Measurements from ENCODE around the gene RNASEH2B.

Gene RNASEH2B

DNA sequence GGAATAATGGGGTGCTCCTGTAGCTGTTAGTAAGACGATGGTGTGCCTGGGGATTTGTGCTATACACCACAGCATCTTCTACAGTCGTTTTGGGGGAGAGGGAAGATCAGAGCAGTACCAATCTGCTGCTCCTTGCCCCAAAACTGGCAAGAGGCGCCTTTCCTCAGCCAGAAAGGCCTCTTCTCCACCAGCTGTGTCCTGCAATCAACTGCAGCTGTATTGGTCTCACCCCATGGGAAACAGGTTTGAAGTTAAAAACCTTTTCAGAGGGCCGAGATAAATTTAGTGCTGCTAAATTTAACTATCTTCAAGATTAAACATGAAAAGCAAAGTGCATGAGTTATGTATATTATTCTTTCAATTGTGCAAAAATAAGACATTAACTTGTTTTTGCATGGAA is 1.2 kb upstream of the RNASEH2B start:
- no peak for DNase-seq

DNA sequence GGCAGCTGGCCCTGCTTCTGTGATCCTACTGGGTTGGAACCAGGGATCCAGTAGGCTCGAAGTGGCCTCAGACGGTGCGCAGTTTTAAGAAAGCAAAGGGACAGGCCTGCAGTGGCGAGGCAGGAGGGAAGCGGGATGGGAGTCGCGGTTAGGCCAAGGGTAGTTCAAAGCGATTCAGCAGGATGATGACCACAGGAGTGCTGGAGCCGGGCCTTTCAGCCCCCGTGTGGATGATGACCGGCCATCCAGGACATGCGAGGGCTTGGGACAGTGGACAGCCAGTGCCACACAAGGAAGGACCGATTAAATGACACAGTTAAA is 854 bp downstream of the RNASEH2B start:
- no peak for DNase-seq

DNA sequence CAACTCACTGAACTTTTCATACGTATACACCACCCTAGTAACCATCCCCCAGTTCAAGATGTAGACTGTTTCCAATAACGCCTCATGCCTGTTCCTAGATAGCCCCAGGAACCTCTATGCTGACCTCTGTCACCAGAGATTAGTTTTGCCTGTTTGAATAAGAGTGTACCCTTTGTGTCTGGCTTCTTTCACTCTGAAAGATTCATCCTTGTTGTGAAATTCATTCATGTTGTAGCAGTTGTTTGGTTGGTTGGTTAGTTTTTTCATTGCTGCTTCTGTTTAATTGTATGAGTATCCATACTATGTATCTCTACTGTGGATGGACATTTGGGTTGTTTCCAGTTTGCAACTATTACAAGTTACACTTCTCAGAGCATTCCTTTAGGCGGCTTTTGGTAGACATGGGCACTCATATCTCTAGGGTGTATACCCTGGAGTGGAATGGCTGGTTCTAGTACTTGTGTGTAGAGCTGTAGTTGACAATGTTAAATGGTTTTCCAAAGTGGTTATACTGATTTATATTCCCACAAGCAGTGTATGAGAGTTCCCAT is 1.6 kb downstream of the RNASEH2B start:
- DNase-seq, result no peak

DNA sequence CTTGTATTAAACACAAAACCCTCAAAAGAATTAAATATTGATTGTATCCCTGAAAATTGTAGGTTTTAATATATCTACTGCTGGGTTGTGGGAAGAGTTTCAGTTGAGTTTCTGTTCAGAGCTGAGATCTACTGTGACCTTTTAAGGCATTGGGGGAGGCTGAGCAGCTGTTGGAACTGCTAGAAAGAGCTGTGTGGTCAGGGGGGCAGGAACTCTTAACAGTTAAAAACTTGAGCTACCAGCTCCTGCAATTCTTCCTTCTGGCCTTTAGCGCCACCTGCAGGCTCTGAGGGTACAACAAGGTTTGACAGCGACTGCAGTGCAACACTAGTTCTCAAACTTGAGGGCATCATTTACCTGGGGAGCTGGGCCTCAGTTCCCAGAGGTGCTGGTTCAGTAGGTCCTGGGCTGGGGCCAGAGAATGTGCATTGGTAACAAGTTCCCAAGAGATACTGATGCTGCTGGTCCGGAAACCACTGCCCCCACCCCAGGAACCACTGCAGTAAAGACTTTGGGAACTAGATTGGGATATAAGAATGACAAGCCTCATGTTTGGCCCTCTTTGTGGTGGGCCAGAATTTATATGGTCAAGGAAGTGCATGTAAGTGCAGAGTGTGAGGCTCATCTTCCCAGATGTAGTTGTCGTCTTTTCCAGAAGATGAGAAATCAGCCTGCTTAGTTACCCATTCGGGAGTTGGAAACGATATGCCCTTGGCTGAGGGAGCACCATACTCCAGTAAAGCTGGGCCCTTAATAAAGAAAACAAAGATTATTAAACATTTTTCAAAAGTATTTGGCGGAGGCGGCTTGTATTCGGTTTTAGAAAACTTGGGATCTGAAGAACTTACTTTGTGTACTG is 2.6 kb downstream of the RNASEH2B start:
- DNase-seq, result no peak

DNA sequence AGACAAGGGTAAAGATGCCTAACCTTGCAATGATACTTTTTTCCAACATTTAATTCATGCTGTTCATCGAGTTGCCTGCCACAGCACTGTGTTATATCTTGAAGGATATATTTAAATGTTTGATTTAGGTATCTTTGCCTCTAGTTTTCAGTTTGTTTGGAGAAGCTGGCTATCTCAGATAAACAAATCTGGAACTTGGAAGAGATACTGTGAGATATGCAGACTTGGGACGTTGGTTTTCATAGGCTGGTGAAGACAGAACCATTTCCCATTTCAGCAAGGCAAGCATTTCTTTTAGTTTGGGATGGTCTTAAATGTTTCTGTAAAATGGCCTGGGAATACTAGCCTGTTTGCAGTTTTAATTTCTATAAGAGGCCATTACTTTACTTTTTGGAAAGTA is 3.3 kb downstream of the RNASEH2B start:
- no peak for DNase-seq

DNA sequence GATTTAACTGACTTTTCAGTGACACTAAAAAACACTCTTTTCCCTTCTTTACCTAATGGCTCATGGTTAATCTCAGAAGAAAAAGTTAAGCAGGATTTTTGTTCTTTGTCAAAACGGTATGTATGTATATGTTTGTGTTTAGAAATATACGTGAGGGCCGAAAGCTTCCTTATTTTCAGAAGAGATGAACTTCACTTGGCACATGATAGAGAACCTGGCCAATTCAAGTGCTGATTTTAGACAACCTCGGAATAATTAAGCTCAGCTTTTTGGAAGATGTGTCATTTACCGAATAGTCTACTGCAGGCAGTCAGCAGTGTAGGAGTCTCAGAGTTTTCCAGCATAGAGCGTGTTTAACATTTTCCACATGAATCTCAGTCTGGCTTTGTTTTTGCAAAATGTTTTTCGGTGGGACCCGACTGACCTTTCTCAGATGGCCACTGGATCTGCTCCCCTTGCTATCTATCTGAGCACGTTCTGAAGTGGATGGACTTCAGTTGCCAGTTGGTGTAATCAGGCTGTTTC is 4.6 kb downstream of the RNASEH2B start:
- no peak for DNase-seq

DNA sequence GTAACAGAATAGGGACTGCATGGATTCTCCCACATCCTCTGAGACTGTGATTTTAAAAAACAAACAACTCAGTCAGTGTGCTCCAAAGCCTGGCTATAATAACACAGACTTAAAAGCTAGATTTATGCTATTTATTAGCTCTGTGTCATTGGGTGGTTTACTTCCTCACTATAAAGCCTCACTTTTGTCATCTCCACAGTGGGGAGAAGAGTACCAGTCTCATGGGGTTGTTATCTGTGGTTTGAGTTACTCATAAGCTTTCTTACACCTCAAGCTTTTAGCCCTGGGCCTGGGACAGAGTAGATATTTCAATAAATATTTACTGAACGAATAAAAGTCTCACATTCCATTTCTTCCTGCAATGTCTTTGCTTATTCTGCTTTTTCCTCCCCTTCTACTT is 5.3 kb downstream of the RNASEH2B start:
- no peak for DNase-seq

DNA sequence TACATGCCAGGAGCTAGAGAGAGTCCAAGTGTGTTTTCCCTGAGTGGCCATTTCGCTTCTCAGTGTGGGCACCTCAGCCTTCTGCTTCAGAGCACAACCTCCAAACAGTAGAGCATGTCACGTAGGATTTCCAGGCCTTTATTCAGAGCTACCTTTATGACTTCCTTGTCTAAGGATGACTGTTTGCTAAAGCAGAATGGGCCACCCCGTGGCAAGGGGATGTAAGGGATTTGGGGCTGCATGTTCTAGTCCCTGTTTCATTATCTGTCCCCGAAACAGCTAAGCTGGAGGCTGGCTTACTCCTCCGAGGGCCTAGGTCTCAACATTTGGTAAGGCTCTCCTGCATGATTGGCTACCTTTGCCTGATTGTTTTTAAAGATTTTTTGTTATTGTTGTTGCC is 6.0 kb downstream of the RNASEH2B start:
- no peak for DNase-seq

DNA sequence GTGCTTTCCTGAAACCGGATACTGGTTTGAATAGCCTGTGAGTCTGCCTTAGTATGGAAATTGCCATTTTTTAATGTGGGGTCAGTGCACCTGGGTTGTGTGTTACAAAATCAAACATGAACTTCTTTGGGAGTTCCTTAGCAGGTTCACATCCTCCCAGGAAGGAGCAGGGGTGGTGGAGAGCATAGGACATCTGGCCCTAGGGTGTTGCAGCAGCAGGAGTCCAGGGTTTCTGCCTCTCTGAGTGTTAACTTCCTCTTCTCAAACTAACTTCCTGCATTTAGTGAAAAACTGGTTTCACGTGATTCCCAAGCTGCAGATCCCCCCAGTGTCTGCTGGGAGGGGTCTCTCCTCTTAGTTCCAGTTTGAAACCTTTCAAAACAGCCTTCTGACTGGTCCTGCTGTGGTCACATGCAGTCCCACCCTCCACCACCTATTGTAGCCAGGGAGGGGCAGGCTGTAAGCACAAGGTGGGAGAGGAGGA is 7.2 kb downstream of the RNASEH2B start:
- DNase-seq, result no peak

DNA sequence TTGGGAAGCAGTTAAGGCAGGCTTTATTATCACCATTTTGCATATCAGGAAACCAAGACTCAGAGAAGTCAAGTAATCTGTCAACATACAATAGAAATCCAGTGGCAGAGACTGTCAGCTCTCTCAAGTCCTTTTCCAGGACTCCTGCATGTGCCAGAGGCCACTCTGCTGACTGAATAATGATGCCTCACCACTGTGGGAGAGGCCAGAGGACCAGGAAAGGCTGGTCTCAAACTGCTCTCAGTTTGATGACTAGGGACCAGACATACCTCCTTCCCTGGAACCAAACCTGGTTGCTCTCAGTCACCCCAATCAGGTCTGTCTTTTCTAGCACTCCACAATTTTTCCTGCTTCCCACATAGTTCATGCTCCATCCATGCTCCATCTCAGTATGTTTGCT is 8.0 kb downstream of the RNASEH2B start:
- no peak for DNase-seq

DNA sequence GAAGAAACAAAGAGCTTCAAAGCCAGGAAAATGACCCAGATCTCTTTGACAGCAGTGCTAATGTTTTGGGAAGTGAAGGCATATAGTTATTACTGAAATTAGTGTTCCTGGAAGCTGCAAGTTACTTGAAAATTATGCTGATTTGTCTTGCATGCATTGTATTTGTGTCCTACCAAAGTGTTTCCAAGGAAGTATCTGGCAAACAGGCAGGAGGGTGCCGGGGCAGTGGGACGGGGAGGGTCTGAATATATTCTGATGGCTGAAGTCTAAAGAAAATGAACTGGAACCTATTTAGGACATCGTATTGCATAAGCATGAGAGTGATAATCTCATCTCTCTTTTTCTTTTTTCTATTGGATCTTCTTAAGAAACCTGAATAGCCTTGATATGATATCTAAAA is 9.0 kb downstream of the RNASEH2B start:
- DNase-seq, result no peak

DNA sequence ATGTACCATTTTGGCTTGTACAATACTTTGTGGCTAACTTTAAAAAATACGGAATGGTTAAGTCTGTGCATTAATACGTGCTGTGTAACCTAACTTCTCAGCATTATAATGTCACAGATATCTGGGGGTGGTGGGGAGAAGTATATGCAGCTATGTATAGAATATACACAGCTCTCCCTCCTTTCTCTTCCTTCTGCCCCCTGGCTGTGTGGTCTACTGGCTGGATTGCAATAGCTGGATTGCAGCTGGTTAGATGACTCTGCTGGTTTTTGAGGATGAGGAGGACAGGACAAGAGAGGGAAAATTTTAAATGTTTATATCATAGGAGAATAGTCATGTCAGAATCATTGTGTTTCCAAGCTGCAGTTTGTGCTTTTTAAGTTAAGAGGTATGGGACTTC is 9.7 kb downstream of the RNASEH2B start:
- DNase-seq, result no peak

DNA sequence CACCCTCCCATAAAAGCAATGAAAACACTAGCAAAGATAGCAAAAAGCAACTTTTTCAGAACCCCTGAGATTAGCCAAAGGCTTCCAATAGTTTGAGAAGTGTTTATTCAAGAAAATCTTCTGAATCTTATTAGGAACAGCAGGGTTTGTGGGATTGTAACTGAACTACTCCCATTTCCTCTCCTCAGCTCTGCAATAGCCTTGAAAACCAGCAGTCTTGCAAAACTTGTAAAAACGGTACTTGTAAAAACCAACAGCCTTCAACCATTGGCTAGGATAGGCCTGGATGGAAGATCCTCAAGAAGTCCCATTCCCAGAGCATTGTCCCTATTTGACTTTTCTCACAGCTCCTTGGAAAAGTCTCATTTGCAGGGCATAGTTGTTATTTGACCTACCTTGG is 12.1 kb downstream of the RNASEH2B start:
- DNase-seq, result no peak

DNA sequence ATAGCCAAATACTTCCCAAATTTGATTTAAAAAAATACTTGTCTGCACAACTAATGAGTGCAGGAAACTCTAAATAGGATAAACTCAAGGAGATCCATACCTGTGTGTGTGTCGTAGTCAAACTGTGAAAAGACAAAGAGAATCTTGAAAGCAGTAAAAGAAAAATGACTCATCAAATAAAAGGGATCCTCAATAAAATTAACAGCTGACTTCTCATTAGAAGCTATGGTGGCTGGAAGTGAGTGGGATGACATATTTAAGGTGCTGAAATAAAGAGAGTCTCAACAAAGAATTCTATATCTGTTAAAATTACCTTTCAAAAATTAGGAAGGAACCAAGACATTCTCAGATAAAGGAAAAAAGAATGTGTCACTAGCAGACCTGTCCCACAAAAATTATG is 13.7 kb downstream of the RNASEH2B start:
- DNase-seq, result no peak

DNA sequence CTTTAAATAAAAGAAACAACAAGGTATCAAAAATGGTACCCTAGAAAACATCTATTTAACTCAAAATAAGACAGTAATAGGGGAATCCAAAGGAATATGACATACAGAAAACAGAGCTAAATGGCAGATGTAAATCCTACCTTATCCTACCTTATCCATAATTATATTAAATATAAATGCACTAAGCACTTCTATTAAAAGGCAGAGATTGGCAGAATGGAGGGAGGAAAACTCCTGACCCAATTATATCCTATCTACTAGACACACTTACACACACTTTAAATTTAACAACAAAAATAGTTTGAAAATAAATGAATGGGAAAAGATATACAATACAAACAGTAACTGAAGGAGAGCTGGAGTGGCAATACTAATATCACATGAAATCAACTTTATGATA is 14.4 kb downstream of the RNASEH2B start:
- DNase-seq, result no peak

DNA sequence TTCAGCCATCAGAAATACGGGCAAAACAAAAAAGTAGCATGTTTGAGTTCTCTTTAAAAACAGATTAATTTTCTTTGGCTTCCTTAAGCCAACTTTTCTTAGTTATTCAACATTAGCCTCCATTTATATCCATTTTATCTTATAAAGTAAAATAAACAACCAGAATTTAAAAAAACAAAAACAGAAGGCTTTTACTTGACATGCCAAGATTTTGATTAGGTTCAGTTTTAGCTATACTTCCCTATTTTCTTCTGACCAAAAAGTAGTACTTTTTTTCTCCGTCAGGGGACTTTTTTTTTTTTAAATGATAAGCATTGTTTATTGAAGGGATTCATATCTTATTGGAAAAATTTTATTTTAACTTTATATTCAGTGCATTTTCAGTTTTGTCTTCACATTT is 18.1 kb downstream of the RNASEH2B start:
- DNase-seq, result no peak

DNA sequence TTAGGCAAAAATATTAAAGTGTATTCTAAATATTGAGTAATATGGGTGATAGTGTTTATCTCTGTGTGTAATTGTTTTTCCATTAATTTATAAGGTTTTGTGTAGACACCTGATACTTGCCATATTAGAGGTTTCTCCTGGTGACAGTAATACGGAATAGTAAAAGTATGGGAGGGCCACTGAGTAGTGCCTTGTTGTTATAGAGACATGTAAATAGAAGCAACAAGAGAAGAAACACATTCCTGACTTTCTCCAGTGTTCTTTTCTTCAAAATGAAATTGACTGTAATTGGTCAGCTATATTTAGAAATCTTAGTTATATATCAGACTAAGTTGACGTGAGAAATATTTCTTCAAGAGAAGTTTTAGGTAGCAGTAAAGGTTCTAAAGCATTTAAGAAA is 18.5 kb downstream of the RNASEH2B start:
- DNase-seq, result no peak

DNA sequence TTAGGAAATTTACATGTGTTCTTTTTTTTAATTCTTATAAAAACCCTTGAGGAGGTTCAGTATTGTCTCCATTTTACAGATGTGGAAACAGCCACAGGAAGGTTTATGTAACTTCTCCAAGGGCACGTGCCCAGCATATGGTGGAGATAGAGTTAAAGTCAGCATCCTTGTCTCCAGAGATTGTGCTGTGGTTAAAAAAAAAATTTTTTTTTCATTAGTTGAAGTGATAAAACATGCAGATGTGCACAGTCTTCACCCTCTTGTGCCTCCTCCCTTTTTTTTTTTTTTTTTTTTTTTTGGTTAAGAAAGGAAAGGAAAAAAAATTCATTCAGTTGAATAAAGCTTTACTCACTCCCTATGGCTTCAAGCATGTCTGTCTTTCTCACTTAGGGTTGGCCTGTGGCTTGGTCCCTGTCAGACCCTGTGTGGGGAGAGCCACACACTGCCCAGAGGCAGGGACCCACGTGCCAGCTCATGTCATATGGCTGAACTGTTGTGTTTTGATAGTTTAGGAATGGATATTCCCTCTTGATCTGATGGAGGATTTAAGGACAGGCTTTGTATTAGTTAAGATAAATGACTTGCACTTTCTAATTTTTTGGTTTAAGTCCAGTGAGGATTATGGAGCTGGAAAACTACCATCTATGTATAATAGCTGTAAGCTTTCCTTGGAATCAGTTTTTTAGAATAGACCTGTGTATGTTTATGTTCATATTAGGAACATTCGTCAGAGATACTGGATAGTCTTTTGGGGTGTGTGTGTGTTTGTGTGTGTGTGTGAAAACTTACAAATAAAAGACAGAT is 19.3 kb downstream of the RNASEH2B start:
- DNase-seq, result no peak

DNA sequence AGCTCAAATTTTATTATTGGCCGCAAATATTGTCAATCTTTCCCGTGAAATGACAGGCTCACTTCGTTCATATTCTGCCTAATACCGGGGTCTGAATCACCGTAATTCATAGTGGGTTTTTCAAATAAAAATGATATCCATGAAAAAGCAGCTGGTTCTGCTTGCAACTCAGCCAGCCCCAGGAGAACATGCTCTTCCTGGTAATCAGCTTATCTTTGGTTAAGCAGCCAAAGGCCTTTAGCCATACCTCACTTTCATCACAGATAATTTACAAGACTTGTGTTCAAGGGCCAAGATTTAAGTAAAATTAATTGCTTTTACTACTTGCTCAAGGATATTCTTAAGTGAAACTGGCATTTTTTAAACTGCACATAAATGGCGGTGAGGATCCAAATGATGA is 22.5 kb downstream of the RNASEH2B start:
- DNase-seq, result no peak

DNA sequence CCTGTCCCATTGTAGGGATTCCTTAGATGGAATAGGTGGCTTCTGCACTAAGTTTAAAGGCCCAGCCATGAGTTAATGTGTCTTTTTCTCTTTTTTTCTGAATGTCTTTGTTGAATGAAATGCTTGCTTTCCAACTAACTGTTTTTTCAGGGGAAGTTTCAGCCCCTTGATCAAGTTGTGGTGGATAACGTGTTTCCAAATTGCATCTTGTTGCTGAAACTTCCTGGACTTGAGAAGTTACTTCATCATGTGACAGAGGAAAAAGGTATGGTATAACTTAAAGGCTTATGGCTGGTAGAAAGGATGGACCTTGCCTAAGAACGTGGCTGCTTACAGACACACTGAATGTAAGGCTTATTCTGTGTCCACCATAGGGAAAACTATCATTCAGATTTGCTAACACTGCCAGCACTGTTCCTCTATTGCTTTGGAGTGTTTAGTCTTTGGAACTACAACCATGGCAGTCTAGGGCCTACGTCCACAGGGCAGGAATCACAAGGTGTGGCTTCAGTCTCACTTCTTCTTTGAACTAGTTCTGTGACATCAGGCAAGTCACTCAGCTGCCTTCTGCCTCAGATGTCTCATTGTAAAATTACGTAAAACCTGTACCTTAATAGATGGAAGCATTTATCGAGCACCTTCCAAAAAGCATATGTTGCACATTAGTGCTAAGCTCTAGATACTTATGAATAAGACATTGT is 25.3 kb downstream of the RNASEH2B start:
- DNase-seq, result no peak

DNA sequence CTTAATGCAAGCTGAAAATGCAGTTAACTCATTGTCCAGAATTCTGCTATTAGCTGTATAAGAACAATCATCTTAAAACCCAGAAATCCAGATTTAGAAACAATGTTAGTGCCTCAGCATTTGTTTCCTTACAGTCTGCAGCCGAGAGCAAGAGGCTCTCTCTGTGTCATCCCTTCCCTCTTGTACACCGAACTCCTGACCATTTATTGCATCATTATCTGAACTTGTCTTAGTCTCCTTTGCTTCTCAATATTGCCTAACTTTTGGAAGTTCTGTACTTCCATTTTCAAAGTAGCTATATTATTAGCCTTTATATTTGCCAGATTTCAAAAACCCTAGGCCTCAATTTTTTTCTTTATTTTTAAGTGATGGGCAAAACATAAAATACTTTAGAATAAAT is 27.1 kb downstream of the RNASEH2B start:
- DNase-seq, result no peak

DNA sequence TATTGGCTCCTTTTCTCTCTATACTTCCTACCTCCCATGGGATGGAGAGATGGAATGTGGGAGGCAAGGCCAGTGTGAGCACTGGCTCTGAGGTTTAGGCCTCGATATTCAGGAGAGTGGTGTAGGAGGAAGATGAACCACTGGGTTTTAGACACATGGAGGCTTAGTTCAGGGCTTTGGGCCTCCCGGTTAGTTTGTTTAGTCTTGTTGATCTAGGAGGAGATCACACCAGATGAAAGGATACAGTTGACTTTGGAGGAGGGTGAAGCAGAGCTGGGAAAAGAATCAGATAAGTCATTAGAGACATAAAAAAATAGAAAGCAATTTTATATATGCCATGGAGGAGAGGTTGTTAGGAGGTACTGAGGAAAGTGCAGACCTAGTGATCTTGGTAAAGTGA is 30.9 kb downstream of the RNASEH2B start:
- DNase-seq, result no peak

DNA sequence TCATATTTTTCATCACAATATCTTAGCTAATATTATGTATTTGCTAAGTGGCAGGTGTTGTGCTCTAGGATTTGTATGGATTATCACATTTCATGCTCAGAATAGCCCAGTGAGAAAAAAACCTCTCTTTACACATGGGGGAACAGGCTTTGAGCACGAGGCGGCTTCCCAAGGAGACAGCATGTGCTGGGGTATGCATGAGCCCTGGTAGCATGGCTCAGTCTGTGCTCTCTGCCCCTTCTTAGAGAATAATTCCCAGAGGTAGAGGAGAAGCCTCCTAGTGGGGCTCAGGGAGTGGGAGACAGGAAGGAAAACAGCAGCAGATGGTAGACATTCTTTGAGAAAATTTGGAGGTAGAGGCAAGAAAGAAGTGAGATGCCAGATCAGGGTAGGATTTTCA is 31.6 kb downstream of the RNASEH2B start:
- no peak for DNase-seq
